Measurements from ENCODE around the gene ALDH1L1.

GRCh38 chr3:126083913-126084767, 96.2 kb downstream of the ALDH1L1 start, which contains the start of gene SLC41A3:
- TF ChIP-seq CTCF (IDR thresholded peaks at IDR 0.05; ENCODE audit: low read length): peak; percentile 48
- TF ChIP-seq EZH2 (optimal IDR thresholded peaks at IDR 0.05; ENCODE audit: low read depth, low read length): no peak
